ENCODE measurements around the gene OGDH.

The OGDH gene

DNA sequence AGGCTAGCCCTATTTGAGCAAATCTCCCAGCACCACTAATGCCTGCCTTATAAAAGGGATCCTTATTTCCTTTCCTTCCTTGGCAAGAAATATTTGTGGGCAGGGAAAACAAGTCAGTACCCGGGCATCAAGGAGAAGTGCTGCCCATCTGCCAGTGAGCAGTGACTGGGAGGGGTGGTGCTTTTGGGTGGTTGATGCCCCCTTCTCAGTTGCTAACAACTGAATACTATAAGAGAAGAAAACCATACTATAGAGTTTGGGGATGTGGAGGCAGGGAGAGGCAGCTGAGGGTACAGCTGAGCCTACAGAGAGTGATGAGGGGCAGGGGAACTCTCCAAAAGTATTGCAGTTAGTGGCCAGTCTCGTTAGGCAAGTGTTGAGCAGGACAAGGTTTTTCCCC lies 39.3 kb downstream of the OGDH start:
- Histone ChIP-seq H3K36me3 (ENCODE audit: control insufficient read depth, low read length) (peaks cover 47% of the 10 kb centered on the region), H4K20me1 (ENCODE audit: control insufficient read depth, insufficient read depth, low read depth, low read length) (no peaks in the 10 kb centered on the region), H3K79me2 (ENCODE audit: control insufficient read depth, low read length) (peaks cover 3% of the 10 kb centered on the region; the same call in 1 of the 2 replicates), H3K4me3 (ENCODE audit: low read length) (no peak overlapping the region), H3K4me2 (ENCODE audit: low read length) (no peak overlapping the region), H3K9me3 (ENCODE audit: control insufficient read depth, insufficient read depth, low read length) (no peaks in the 10 kb centered on the region), H3K27me3 (ENCODE audit: control insufficient read depth, low read length) (no peaks in the 10 kb centered on the region), H3K4me1 (ENCODE audit: control insufficient read depth, low read length) (peaks cover 16% of the 10 kb centered on the region), H3K9me2 (replicated peaks; ENCODE audit: control insufficient read depth, low read length) (no peaks in the 10 kb centered on the region), H3K27ac (ENCODE audit: low read depth, low read length) (no peak overlapping the region), H3F3A (ENCODE audit: control insufficient read depth, insufficient read depth) (peaks cover 5% of the 10 kb centered on the region)
- TF ChIP-seq EZH2phosphoT487 (IDR thresholded peaks at IDR 0.05; ENCODE audit: borderline replicate concordance, low read length), result no peak
- TF ChIP-seq, protein P1, sequence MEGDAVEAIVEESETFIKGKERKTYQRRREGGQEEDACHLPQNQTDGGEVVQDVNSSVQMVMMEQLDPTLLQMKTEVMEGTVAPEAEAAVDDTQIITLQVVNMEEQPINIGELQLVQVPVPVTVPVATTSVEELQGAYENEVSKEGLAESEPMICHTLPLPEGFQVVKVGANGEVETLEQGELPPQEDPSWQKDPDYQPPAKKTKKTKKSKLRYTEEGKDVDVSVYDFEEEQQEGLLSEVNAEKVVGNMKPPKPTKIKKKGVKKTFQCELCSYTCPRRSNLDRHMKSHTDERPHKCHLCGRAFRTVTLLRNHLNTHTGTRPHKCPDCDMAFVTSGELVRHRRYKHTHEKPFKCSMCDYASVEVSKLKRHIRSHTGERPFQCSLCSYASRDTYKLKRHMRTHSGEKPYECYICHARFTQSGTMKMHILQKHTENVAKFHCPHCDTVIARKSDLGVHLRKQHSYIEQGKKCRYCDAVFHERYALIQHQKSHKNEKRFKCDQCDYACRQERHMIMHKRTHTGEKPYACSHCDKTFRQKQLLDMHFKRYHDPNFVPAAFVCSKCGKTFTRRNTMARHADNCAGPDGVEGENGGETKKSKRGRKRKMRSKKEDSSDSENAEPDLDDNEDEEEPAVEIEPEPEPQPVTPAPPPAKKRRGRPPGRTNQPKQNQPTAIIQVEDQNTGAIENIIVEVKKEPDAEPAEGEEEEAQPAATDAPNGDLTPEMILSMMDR (IDR thresholded peaks at IDR 0.05; ENCODE audit: low read depth, low read length, poor library complexity, severe bottlenecking), result no peak

DNA sequence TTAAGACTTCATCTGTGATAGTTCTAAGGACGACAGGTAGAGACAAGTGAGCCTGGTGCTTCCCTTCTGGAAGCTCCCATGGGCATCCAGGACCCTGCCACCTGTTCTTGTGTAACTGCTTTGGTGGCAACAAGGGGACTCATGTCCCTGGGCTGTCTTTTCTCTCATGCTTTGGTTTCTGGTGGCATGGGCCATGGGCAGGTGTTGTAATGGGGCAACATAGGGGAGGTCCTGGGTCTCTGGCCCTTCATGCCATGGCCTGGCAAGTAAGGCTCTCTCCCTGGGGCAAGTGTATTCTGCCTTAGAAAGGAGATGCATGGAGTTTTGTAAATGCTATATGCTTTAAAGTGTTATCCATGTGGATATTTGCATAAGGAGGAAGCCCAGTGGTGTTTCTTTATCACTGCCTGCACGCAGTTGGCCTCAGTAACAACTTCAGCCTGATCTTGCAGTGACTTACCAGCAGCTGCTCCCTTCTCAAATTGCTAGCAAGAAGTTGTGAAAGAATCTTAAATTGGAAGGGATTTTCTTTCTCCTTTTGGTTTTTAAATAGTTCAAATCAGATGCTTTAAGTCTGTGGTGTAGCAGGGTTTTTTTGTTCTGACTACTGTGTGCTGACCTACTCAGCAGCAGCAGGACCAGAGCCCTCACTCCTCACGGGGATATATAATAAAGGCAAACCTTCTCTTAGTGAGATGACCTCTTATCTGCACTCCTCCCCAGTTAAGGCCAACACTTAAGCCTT lies 39.9 kb downstream of the OGDH start:
- H4K20me1 ChIP-seq (ENCODE audit: control insufficient read depth, insufficient read depth, low read depth, low read length), result no peaks in the 10 kb centered on the region
- no peak overlapping the region for H3K4me3 ChIP-seq (ENCODE audit: low read length)
- peaks cover 52% of the 10 kb centered on the region for H3K36me3 ChIP-seq (ENCODE audit: control insufficient read depth, low read length)
- peaks cover 3% of the 10 kb centered on the region; the same call in 1 of the 2 replicates for H3K79me2 ChIP-seq (ENCODE audit: control insufficient read depth, low read length)
- peaks cover 16% of the 10 kb centered on the region for H3K4me1 ChIP-seq (ENCODE audit: control insufficient read depth, low read length)
- no peaks in the 10 kb centered on the region for H3K9me3 ChIP-seq (ENCODE audit: control insufficient read depth, insufficient read depth, low read length)
- no peak overlapping the region for H3K27ac ChIP-seq (ENCODE audit: low read depth, low read length)
- peak overlapping the region; percentile 7; the same call in 1 of the 2 replicates for H3K4me2 ChIP-seq (ENCODE audit: low read length)
- no peaks in the 10 kb centered on the region for H3K9me2 ChIP-seq (replicated peaks; ENCODE audit: control insufficient read depth, low read length)
- peaks cover 5% of the 10 kb centered on the region for H3F3A ChIP-seq (ENCODE audit: control insufficient read depth, insufficient read depth)
- no peaks in the 10 kb centered on the region for H3K27me3 ChIP-seq (ENCODE audit: control insufficient read depth, low read length)
- TF ChIP-seq, protein P1 (IDR thresholded peaks at IDR 0.05; ENCODE audit: low read depth, low read length, poor library complexity, severe bottlenecking), result no peak
- no peak for TF ChIP-seq EZH2phosphoT487 (IDR thresholded peaks at IDR 0.05; ENCODE audit: borderline replicate concordance, low read length)

DNA sequence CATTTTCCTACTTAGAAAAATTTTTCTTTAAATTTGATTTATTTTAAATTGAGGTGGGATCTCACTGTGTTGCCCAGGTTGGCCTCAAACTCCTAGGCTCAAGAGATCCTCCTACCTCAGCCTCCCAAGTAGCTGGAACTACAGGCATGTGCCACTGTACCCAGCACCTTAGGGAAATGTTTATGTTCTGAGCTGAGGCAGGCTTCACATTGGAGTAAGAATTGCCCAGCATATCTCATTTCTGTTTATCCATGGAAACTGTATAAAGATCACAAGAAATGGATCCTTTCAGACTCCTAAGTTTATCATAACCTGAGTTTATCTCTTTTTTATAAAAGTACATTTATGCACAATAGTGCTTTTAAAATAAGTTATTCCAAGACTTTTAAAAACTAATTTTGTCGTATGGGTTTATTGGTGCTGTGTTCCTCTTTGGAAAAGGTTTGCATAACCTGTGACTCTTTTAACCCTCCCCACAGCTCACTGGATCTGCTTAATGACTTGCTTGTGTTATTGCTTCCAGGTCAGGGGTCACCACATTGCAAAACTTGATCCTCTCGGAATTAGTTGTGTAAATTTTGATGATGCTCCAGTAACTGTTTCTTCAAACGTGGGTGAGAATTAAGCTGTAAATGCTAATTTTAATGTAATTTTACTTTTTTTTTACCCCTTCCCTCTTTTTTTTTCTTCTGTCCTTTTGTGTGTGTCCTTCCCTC lies 40.7 kb downstream of the OGDH start:
- Histone ChIP-seq H3K27ac (ENCODE audit: low read depth, low read length) (no peak overlapping the region), H3K36me3 (ENCODE audit: control insufficient read depth, low read length) (peaks cover 52% of the 10 kb centered on the region), H3F3A (ENCODE audit: control insufficient read depth, insufficient read depth) (peaks cover 5% of the 10 kb centered on the region), H3K9me2 (replicated peaks; ENCODE audit: control insufficient read depth, low read length) (no peaks in the 10 kb centered on the region), H3K4me2 (ENCODE audit: low read length) (no peak overlapping the region), H3K4me3 (ENCODE audit: low read length) (no peak overlapping the region), H3K27me3 (ENCODE audit: control insufficient read depth, low read length) (no peaks in the 10 kb centered on the region), H3K9me3 (ENCODE audit: control insufficient read depth, insufficient read depth, low read length) (no peaks in the 10 kb centered on the region), H3K4me1 (ENCODE audit: control insufficient read depth, low read length) (peaks cover 16% of the 10 kb centered on the region), H3K79me2 (ENCODE audit: control insufficient read depth, low read length) (peaks cover 3% of the 10 kb centered on the region; the same call in 1 of the 2 replicates), H4K20me1 (ENCODE audit: control insufficient read depth, insufficient read depth, low read depth, low read length) (no peaks in the 10 kb centered on the region)
- TF ChIP-seq EZH2phosphoT487 (IDR thresholded peaks at IDR 0.05; ENCODE audit: borderline replicate concordance, low read length), result no peak
- TF ChIP-seq, protein P1 (IDR thresholded peaks at IDR 0.05; ENCODE audit: low read depth, low read length, poor library complexity, severe bottlenecking), result no peak

Measured in DOHH2 (cell line).